Neural progenitor cell (in vitro differentiated cells): Measurements from ENCODE around the gene MITF. TPM values are rescaled to one million over a fixed set of nuclear protein-coding genes. Genes with fewer than 3 reads are reported as not detected.

Experiments
- DNase-seq: peaks from one replicate; pipeline ENCODE4 v3.0.0-alpha.2; 2016; ENCODE audit warnings: low spot score
- H2AFZ ChIP-seq: fragments of 200-600 bp; sonication (generic); replicated peaks from 2 replicates; pipeline ENCODE4 v1.6.1; 2016; ENCODE audit warnings: antibody characterized with exemption
- H3F3A ChIP-seq: fragments of 200-600 bp; sonication (generic); 2 replicates; pipeline ENCODE4 v1.6.1; 2016; ENCODE audit warnings: antibody characterized with exemption, low read depth
- H3K27ac ChIP-seq: fragments of 200-600 bp; sonication (generic); 2 replicates; pipeline ENCODE4 v1.5.1; 2016; ENCODE audit warnings: mild to moderate bottlenecking
- H3K27me3 ChIP-seq: fragments of 200-600 bp; sonication (generic); 2 replicates; pipeline ENCODE4 v1.6.1; 2016; ENCODE audit warnings: mild to moderate bottlenecking, moderate library complexity
- H3K36me3 ChIP-seq: fragments of 200-600 bp; sonication (generic); 2 replicates; pipeline ENCODE4 v1.5.1; 2016
- H3K4me1 ChIP-seq: fragments of 200-600 bp; sonication (generic); 2 replicates; pipeline ENCODE4 v1.6.1; 2016; ENCODE audit warnings: mixed run types
- H3K4me2 ChIP-seq: fragments of 200-600 bp; sonication (generic); 2 replicates; pipeline ENCODE4 v1.6.1; 2016
- H3K4me3 ChIP-seq: fragments of 200-600 bp; sonication (generic); 2 replicates; pipeline ENCODE4 v1.5.1; 2016
- H3K79me2 ChIP-seq: fragments of 200-600 bp; sonication (generic); 2 replicates; pipeline ENCODE4 v1.6.1; 2016; ENCODE audit warnings: low read depth
- H3K9ac ChIP-seq: fragments of 200-600 bp; sonication (generic); 2 replicates; pipeline ENCODE4 v1.6.1; 2016
- H3K9me3 ChIP-seq: fragments of 200-600 bp; sonication (generic); 2 replicates; pipeline ENCODE4 v1.5.1; 2016; ENCODE audit warnings: low read depth
- H4K20me1 ChIP-seq: fragments of 200-600 bp; sonication (generic); 2 replicates; pipeline ENCODE4 v1.6.1; 2016; ENCODE audit warnings: low read depth
- H3K27ac Mint-ChIP-seq: 3 replicates; pipeline ENCODE4 v1.8.0; 2021; ENCODE audit warnings: mixed read lengths
- H3K27me3 Mint-ChIP-seq: 2 replicates; pipeline ENCODE4 v1.8.0; 2022; ENCODE audit warnings: low read depth, mild to moderate bottlenecking, inconsistent platforms, moderate library complexity, mixed read lengths; ENCODE audit not compliant: insufficient read depth
- H3K36me3 Mint-ChIP-seq: 3 replicates; pipeline ENCODE4 v1.8.0; 2021; ENCODE audit warnings: mixed read lengths
- H3K4me1 Mint-ChIP-seq: 3 replicates; pipeline ENCODE4 v1.8.0; 2021; ENCODE audit warnings: mixed read lengths
- H3K4me3 Mint-ChIP-seq: 3 replicates; pipeline ENCODE4 v1.8.0; 2021; ENCODE audit warnings: mild to moderate bottlenecking, moderate library complexity, mixed read lengths
- H3K9me3 Mint-ChIP-seq: 3 replicates; pipeline ENCODE4 v1.8.0; 2020; ENCODE audit warnings: mixed read lengths
- CTCF ChIP-seq: fragments of 200-600 bp; sonication (generic); IDR thresholded peaks from 2 replicates; pipeline ENCODE4 v1.5.1; 2017; ENCODE audit warnings: antibody characterized with exemption, mild to moderate bottlenecking
- EZH2 ChIP-seq: fragments of 200-600 bp; sonication (generic); IDR thresholded peaks from 2 replicates; pipeline ENCODE4 v1.6.1; 2017; ENCODE audit warnings: antibody characterized with exemption, mild to moderate bottlenecking, moderate library complexity
- EZH2phosphoT487 ChIP-seq: fragments of 200-600 bp; sonication (generic); IDR thresholded peaks from 2 replicates; pipeline ENCODE4 v1.6.1; 2017; ENCODE audit warnings: antibody characterized with exemption
- small RNA-seq: library from RNA; depleted of rRNA; stranded (forward); fragments of <200 nt; gene quantifications from one replicate; pipeline ENCODE3, GENCODE V24; 2015
- total RNA-seq: library from RNA; depleted of rRNA; stranded (reverse); fragments of >200 nt; gene quantifications from 2 replicates; pipeline ENCODE4 v1.2.3, GENCODE V29; 2015; ENCODE audit warnings: low replicate concordance

Gene MITF
- total RNA-seq, 1 donor from 2014 or later, result not detected

GRCh38 chr3:70011582-70011981, 272.3 kb downstream of the MITF start:
- Mint-ChIP-seq H3K27me3 (no peaks in the 10 kb centered on the region), H3K4me1 (no peaks in the 10 kb centered on the region), H3K27ac (no peak overlapping the region), H3K36me3 (no peaks in the 10 kb centered on the region), H3K9me3 (peaks cover 8% of the 10 kb centered on the region), H3K4me3 (no peak overlapping the region)
- no peak overlapping the region for H3K9ac ChIP-seq
- no peaks in the 10 kb centered on the region for H3K4me1 ChIP-seq
- H3K4me3 ChIP-seq, result no peak overlapping the region
- no peak overlapping the region for H2AFZ ChIP-seq
- H3K4me2 ChIP-seq, result no peak overlapping the region
- no peaks in the 10 kb centered on the region for H3K79me2 ChIP-seq
- TF ChIP-seq EZH2phosphoT487, result no peak
- no peak for TF ChIP-seq EZH2
- no peak for TF ChIP-seq CTCF
- no peak overlapping the region for H3K27ac ChIP-seq
- H3K27me3 ChIP-seq, result no peaks in the 10 kb centered on the region
- H3F3A ChIP-seq, result no peaks in the 10 kb centered on the region
- no peaks in the 10 kb centered on the region for H3K9me3 ChIP-seq
- DNase-seq, result no peak
- H4K20me1 ChIP-seq, result no peaks in the 10 kb centered on the region
- no peaks in the 10 kb centered on the region for H3K36me3 ChIP-seq

Small RNA genes lying within 50 kb of the gene (small RNA-seq; reads per million reads assigned to genes)
- not detected for gene RN7SL418P
